Fibroblast of upper back skin (primary cell): ENCODE results near the gene LGALS14.
"Not testable (repeated sequence)": the region's sequence is repeated elsewhere in the genome, so short reads cannot be mapped to it uniquely, and the experiment has no call there.

Source experiments
- DNase-seq: peaks from one replicate; pipeline ENCODE4 v3.0.0-alpha.2; 2013

LGALS14 gene

DNA sequence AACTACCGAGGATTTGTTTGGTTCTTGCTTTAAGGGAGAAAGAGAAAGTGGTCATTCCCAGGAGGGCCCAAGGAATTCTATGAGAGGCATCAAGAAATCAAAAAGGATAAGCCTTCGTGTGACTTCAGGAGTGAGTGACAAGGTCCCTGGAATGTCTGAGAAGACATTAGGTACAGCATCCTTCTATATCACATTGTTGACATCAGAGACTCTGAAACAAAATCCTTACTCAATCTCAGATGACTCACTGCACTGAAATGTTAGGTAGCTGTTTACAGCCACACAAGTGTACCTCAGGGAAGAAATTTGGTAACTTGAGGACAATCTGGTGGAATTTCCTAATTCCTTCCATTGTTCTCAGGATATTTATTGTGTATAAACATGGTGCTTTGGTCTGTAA lies 7.9 kb upstream of the LGALS14 start:
- no peak for DNase-seq

DNA sequence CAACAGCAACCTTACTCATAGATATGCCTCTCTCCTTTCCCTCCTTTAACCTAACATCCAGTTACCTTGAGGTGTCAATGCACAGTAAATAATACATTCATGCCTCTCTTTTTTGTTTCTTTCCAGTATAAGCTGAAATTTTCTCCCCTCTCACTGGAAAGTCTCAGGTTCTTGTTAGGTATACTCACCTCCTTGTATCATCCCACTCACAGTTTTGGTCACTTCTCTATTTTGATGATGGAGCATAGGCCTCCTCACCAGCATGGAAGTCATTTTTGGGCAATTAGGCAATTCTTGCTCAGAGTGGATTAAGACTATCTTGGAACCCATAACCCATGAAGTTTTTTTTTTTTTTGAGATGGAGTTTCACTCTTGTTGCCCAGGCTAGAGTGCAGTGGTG lies 5.7 kb upstream of the LGALS14 start:
- DNase-seq, result no peak

DNA sequence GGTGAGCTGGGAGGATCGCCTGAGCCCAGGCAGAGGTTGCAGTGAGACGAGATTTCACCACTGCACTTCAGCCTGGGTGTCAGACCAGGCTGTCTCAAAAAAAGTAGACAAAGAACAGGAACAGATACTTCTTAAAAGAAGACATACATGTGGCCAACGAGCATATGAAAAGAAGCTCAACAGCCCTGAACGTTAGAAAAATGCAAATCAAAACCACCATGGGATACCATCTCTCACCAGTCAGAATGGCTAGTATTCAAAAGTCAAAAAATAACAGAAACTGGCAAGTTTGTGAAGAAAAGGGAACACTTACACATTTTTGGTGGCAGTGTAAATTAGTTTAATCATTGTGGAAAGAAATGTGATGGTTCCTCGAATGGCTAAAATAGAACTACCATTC lies 3.0 kb upstream of the LGALS14 start:
- no peak for DNase-seq

DNA sequence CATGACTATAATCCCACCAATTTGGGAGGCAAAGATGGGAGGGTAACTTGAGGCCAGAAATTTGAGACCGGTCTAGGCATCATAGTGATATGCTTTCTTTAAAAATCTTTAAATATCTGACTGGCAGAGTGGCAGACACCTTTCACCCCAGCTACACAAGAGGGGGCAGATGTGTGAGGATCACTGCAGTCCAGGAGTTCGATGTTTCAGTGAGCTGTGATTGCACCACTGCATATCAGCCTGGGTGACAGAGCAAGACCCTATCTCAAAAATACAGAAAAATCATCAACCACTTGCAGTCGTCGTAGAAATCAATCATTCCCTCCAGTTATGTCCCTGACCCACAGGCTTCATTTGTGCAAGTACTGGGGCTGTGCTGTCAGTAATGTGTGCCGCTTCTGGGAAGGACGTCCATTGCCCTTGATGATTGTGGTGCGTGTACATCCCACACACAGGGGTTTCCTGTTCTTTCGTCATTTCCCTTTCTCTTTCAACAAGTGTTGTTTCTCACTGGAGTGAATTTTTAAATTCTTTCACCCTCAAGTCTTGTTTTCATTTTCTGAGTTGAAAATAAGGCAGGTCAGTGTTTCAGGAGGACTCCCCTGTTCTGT lies 1.4 kb downstream of the LGALS14 start:
- DNase-seq, result no peak

DNA sequence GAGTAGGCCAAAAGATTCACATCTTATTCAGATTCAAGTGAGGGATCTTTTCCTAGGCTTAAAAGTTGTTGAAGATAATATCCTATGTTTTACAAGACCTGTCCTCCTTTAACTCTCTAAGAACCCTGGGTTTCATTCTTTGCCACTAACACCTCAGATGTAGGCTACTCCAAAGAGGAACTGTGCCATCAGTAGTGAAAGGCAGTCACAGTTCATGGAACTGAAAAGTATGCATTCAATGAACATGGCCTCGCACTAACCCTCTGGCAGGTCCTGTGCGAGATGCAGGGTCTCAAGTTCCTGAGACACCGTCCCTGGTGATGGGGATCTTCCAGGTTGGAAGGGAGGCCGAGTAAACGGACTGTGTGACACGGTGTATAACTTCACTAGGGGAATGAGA lies 4.3 kb downstream of the LGALS14 start:
- DNase-seq, result no peak

DNA sequence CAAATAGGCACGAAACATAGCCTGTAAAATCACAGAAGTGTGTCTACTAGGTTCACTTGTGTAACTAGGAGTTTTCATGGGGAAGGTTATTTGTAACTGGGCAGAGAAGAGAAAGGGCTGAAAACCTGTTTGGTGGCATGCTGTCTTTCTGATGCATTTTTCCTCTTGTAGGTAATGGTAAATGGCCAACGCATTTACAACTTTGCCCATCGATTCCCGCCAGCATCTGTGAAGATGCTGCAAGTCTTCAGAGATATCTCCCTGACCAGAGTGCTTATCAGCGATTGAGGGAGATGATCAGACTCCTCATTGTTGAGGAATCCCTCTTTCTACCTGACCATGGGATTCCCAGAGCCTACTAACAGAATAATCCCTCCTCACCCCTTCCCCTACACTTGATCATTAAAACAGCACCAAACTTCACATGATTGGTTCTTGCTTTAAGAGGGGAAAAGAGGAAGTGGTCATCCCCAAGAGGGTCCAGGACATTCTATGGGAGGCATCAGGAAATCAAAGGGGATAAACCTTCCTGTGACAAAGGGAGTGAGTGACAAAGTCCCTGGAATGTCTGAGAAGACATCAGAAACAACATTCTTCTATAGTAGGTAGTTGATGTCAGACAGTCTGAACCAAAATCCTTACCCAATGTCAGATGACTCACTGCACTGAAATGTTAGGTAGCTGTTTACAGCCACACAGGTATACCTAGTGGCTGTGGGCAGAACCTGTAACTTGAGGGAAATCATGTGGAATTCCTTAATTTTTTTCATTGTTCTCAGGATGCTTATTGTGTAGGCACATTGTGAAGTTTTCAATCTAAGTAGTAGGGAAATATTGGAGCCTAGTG lies 5.0 kb downstream of the LGALS14 start:
- DNase-seq, result no peak

DNA sequence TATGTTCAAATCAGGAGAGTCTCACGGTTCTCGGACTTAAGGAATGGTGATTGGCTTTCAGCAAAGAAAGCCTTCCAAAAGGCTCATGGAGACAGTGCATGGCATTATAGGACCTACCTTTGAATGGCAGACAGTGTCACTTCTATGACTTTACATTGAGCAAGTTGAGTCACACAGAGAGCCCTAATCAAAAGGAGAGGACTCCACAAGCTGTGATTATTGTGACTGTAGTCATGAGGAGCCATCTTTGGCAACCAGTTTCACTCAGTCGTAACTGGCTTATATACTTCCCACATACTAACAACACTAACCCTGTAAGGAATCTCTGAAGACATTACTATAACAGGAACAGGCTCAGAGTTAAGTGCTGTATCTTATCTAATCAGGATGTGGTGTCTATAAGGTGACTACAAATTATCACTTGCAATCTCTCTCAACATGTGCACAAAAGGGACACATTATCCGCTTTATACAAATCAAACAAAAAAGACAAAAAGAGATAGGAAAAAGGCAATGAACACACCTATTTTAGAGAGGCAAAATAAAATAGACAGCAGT lies 6.1 kb downstream of the LGALS14 start:
- no peak for DNase-seq

DNA sequence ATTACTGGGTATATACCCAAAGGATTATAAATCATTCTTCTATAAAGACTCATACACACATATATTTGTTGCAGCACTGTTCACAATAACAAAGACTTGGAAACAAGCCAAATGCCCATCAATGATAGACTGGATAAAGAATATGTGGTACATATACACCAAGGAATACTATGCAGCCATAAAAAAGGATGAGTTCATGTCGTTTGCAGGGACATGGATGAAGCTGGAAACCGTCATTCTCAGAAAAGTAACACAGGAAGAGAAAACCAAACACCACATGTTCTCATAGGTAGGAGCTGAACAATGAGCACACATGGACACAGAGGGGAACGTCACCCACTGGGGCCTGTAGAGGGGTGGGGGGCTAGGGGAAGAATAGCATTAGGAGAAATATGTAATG lies 15.9 kb downstream of the LGALS14 start:
- DNase-seq, result not testable (repeated sequence)

DNA sequence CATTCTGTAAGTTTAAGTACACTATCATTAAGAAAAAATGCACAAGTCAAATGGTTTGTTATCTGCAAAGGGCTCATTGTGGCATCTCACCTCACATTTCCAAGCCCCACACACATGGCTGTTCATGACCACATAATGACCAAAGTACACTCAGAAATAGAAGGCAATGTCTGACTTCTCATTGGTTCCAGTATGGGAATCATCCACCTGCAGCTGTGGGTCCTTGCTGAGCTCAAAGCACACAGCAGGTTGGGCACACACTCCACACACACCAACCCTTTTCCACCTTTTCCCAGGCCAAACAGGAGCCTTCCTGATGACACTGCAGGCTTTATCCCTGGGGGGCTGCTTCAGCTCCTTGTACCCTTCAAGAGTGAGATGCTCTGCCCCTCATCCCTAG lies 21.7 kb downstream of the LGALS14 start:
- DNase-seq, result no peak

DNA sequence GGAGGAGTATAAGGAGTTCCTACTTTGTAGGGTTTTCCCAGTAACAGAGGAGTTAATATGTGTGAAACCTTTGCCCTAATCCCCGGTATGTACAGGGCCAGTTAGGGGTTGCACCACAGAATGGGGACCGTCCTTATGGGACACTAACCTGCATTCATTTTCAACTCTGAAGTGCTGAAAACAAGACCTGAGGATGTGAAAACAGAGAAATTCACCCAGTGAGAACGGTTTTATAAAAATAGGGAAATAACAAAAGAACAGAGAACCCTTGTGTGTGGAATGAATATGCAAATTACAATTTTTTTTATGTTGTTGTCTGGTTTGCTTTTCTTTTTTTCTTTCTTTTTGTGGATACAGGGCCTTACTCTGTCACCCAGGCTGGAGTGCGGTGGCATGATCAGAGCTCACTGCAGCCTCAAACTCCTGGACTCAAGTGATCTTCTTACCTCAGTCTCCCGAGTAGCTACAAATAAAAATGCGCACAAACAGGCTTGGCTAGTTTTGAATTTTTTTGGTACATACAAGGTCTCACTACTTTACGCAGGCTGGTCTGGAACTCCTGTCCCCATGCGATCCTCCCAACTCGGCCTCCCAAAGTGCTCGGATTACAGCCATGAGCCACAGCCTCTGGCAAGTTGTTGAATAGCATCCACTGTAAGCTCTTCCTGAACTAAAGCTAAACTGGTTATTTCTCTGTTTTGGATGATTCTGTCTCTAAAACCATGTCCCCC lies 23.0 kb downstream of the LGALS14 start:
- DNase-seq, result no peak

DNA sequence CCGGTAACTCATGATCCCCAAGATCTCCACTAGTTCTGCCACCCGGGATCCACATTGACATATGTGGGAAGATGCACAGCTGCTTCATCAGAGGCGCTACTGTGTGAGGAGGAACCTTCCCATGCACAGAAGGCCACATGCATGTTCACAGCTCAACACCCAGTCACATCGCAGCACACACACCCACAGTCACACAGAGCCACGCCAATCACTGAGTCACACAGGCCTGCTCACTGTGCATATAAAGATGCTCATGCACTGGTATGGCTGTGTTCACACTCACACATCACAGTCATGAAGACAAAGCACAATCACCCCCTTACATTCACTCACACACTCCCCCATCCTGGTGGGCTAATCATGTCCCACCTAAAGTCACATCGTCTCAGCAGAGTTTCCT lies 23.8 kb downstream of the LGALS14 start:
- DNase-seq, result no peak

DNA sequence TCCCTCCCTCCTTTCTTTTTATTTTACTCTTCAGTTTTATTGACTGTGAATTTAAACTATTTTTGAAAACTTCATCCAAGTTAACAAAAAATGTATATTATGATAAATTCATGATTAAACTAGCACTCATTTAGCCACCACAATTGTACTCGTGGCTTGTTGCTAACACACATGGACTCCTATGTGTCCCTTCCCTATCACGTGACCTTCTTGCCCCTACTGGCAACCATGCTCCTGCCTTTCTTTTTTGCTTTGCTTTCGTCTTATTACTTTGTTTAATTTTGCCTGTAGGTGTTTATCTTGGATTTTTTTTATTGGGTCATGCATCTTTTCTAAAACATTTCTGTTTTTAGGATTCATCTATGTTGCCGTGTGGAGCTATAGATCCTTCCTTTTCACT lies 25.3 kb downstream of the LGALS14 start:
- no peak for DNase-seq

DNA sequence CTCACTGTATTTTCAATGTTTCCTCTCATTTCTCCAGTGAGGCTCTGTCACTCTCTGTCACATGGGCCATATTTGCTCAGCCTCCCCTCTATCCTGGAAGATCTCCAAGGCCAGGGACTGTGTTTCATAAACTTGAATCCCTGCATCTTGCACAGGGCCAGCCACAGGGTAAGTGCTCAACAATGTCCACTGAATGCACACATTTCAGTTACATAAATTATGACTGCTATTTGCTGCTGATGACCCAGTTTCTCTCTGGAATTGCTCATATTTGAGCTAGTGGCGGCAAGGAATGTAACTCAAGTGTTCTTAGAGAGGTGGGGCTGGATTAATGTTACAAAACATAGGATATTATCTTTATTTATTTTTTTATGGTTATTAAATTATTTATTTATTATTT lies 27.4 kb downstream of the LGALS14 start:
- no peak for DNase-seq

DNA sequence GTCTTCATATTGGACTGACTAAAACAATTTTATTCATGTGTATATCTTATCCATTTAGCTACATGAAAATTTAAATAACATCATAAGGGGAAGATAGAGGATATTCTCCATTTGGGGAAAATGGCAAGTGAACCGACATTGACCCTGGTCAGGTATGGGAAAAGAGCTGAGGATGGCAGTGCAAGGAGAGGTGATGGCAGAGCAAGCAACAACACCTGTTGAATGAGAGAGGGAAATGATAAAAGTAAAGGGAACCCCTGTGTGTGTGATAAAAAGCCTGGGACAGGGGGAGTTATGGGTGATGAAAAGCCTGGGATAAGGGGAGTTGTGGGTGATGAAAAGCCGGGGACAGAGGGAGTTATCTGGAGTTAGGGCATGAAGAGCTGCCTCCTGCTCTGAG lies 29.6 kb downstream of the LGALS14 start:
- no peak for DNase-seq

DNA sequence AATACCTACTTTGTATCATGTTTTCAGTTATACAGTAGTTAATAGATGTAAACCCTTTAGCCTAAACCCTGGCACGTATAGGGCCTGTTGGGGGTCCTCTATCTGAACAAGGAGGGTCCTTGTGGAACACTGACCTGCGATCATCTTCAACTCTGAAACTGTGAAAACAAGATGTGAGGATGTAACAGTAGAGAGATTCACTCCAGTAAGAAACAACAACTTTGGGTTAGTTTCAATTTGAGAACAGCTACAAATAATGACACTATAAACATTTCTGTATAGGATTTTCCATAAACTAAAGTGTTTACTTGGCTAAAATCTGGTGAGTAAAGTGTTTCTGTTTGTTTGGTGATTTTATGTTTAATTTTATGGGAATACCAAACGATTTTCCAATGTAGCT lies 31.4 kb downstream of the LGALS14 start:
- DNase-seq, result no peak

DNA sequence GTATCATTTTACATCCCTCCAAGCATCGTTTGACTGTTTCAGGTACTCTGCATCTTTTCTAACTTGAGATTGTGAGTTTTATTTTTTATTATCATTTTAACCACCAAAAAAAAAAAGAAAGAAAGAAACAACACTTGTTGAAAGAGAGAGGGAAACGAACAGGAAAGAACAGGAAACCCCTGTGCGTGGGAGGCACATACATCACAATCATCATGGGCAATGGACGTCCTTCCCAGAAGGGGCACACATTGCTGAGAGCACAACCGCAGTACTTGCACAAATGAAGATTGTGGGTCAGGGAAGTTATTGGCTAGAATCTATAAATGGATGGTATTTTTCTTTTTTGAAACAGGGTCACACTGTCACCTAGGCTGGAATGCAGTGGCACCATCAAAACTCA lies 31.8 kb downstream of the LGALS14 start:
- DNase-seq, result no peak

DNA sequence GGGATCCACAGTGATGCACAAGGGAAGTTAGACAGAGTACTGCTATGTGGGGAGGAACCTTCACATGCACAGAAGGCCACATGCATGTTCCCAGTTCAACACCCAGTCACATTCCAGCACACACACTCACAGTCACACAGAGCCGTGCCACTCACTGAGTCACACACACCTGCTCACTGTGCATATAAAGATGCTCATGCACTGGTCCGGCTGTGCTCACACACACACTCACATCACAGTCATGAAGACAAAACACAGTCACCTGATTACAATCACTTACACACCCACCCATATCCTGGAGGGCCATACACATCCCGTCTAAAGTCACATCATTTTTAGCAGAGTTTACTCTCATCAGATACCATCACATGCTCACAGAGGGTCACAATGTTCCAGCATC lies 33.1 kb downstream of the LGALS14 start:
- DNase-seq, result no peak

DNA sequence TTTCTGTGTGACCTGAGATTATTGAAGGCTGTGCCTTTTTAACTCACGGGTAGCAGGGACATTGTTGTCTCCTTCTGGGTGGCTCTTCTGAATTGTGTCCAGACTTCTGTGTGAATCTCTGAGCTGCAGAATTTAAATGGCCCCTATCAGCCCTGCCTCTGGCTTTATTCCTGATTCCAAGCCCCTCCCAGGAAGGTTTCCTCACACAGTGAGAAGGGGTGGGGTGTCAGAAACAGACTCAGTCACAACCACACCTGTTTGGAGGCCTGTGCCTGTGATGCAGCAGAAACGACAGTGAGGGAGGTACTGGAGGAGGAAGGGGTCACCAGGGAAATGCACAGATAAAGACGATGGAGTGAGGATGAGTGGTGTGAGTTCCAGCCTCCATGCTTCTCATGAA lies 33.6 kb downstream of the LGALS14 start, which contains the start of gene CLC:
CLC (minus strand) TSS at position 139 of the 400 bp plus-strand sequence; CDS start at position 62, 77 bp downstream.
- no peak for DNase-seq

DNA sequence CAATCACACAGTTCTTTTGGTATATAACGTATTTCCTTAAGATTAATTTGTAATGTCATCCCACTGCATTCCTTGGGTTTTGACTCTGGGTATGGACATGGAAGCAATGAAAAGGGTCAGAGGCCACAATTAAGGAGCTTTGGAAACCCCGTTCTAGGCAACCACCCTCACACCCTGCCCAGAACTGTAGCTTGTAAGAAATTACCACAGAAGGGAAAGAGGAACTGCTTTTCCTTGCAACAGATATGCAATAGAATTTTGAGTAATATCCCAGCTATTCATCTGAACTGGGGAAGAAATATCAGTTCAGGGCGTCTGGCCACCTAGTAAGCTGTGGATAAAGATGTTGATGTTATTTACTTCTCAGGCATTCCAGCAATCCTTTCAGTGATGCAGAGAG lies 34.5 kb downstream of the LGALS14 start:
- DNase-seq, result no peak

DNA sequence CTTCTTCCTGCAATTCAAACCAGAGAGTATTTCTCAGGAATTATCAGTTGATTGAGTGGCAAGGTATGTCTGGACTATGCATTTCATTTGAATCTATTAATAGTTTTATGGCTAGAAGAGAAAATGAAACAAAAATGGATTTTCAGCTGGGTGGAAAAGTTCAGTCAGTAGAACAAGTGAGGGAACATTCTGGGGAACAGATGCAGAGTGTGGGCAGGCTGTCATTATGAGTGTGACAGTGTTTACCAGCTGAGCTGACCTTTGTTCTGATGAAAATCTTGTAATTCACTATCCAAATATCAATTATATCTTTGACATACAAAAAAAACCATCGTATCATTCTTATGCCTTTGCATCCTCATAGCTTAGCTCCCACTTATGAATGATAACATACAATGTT lies 36.1 kb downstream of the LGALS14 start:
- no peak for DNase-seq

DNA sequence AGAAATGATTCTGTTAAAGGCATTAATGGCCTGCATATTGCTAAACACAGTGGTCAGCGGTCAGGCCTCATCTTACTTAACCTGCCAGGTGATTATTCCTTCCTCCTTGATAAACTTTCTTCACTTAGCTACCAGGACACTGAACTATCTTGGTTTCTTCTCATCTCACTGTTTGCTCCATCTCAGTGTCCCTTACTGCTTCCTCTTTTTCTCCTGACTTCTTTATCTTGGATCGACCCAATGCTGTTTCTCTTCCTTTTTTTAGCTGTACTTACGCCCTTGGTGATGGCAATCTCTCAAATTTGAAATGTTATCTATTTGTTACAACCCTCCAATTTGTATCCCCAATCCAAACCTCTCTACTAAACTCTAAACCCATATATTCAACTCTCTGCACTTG lies 41.4 kb downstream of the LGALS14 start:
- DNase-seq, result no peak

DNA sequence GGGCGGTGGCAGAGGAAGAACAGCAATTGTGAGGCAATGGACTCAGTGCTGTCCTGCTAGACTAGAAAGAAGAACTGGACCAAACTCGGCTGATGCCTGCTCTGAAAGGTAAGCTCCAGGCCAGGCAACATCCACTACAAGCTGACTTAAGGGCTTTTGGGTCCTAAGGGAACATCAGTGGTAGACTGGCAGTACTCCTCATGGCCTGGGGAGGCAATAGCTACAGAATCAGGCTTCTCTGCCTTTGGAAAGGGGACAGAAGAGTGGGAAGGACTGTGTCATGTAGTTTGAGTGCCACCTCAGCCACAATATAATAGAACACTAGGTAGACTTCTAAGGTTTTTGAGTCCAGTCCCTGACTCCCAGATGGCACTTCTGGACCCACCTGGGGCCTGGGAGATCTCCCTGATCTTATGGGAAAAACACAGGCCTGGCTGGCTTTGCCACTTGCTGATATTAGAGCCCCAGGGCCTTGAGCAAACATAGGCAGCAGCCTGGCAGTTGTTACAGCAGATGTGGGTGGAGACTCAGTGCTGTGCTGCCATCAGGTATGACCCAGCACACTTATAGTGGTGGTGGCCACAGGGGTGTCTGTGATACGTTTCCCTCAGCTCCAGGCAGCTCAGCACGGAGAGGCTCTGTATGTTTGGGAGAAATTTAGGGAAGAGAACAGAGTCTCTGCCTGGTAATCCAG lies 42.7 kb downstream of the LGALS14 start:
- no peak for DNase-seq

DNA sequence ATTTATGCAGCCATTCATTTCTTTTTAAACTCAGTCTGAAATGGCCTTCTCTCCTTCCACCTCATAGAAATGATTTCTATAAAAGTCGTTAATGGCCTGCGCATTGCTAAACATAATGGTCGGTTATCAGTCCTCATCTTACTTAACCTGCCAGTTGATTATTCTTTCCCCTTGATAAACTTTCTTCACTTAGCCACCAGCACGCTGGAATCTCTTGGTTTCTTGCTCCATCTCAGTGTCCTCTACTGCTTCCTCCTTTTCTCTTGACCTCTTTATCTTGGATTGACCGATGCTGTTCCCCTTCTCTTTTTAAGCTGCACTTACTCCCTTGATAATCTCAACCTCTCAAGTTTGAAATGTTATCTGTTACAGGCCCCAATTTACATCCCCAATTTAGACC lies 45.7 kb downstream of the LGALS14 start:
- no peak for DNase-seq
